ENCODE results near the gene TSHZ3.

DNA sequence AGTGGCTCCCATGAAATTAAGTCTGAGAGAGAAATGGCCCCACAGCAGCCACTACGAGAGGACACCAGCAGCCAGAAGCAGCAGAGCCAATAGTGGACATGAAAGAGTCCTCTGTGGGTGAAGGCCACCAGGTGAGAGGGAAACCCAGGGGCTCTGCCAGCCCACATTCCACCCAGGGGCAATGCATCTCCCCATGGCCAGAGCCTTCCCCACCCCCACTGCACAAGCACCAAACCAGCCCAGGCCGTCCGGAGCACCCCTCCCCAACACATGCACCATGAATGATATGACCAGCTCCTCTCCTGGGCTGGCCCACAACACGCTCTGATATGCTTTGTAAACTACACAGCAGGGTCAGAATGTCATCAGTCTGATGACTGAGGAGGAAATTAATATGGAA is 66.9 kb downstream of the TSHZ3 start:
- TF ChIP-seq, protein P1, sequence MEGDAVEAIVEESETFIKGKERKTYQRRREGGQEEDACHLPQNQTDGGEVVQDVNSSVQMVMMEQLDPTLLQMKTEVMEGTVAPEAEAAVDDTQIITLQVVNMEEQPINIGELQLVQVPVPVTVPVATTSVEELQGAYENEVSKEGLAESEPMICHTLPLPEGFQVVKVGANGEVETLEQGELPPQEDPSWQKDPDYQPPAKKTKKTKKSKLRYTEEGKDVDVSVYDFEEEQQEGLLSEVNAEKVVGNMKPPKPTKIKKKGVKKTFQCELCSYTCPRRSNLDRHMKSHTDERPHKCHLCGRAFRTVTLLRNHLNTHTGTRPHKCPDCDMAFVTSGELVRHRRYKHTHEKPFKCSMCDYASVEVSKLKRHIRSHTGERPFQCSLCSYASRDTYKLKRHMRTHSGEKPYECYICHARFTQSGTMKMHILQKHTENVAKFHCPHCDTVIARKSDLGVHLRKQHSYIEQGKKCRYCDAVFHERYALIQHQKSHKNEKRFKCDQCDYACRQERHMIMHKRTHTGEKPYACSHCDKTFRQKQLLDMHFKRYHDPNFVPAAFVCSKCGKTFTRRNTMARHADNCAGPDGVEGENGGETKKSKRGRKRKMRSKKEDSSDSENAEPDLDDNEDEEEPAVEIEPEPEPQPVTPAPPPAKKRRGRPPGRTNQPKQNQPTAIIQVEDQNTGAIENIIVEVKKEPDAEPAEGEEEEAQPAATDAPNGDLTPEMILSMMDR (IDR thresholded peaks at IDR 0.05) = no peak
- no peak for TF ChIP-seq POLR2A (IDR thresholded peaks at IDR 0.05)

Data from uterus (tissue), 2 donors.